Subcutaneous adipose tissue (tissue), 4 donors: ENCODE data around the gene TRIM29. TPM values are rescaled to one million over a fixed set of nuclear protein-coding genes. Genes with fewer than 3 reads are reported as not detected.

Source experiments
- CTCF ChIP-seq: fragments of 450-650 bp; IDR thresholded peaks from one replicate; pipeline ENCODE4 v1.5.1; 2016; ENCODE audit warnings: low read depth, mild to moderate bottlenecking, control low read depth, antibody characterized with exemption, moderate library complexity
- total RNA-seq, 4 donors: library from RNA; depleted of rRNA; stranded (reverse); fragments of >200 nt; gene quantifications; one replicate each; pipeline ENCODE4 v1.1.0, GENCODE V29; 2016

The TRIM29 gene
- total RNA-seq, 4 donors from 2014 or later, result 1.3 to 13.2 (median 4.3) TPM

GRCh38 chr11:120068114-120068573 is 69.8 kb downstream of the TRIM29 start:
- no peak for TF ChIP-seq CTCF

- no peak for TF ChIP-seq CTCF
Observed at GRCh38 chr11:120067438-120068113, 70.3 kb downstream of the TRIM29 start.

GRCh38 chr11:120066738-120067437 is 71.0 kb downstream of the TRIM29 start:
- no peak for TF ChIP-seq CTCF

- TF ChIP-seq CTCF, result no peak
Observed at GRCh38 chr11:120065876-120066275, 72.0 kb downstream of the TRIM29 start.

- TF ChIP-seq CTCF, result no peak
Observed at GRCh38 chr11:120065176-120065575, 72.7 kb downstream of the TRIM29 start.

GRCh38 chr11:120064341-120064740 is 73.6 kb downstream of the TRIM29 start:
- TF ChIP-seq CTCF, result no peak

GRCh38 chr11:120063686-120064340 is 74.1 kb downstream of the TRIM29 start:
- no peak for TF ChIP-seq CTCF
